ENCODE measurements around the gene SSC5D. TPM values are rescaled to one million over a fixed set of nuclear protein-coding genes. Genes with fewer than 3 reads are reported as not detected.

Gene SSC5D
- total RNA-seq, 1 donor from 2014 or later = 0.33 TPM

- H3K4me3 ChIP-seq (ENCODE audit: low read depth, low read length) = no peak overlapping the region
- DNase-seq (ENCODE audit: low read depth) = no peak
- H3K27me3 ChIP-seq (ENCODE audit: control insufficient read depth, insufficient read depth, low read length) = peaks cover 5% of the 10 kb centered on the region
- H3K36me3 ChIP-seq (ENCODE audit: control insufficient read depth, insufficient read depth, low read length) = no peaks in the 10 kb centered on the region
- no peak for TF ChIP-seq CTCF (IDR thresholded peaks at IDR 0.05; ENCODE audit: insufficient read depth, low read length, poor library complexity, severe bottlenecking)
Measured at GRCh38 chr19:55459551-55459949, 28.7 kb upstream of the SSC5D start.

- TF ChIP-seq CTCF (IDR thresholded peaks at IDR 0.05; ENCODE audit: insufficient read depth, low read length, poor library complexity, severe bottlenecking) = no peak
- DNase-seq (ENCODE audit: low read depth) = no peak
- peaks cover 5% of the 10 kb centered on the region for H3K27me3 ChIP-seq (ENCODE audit: control insufficient read depth, insufficient read depth, low read length)
- H3K4me3 ChIP-seq (ENCODE audit: low read depth, low read length) = no peak overlapping the region
- H3K36me3 ChIP-seq (ENCODE audit: control insufficient read depth, insufficient read depth, low read length) = no peaks in the 10 kb centered on the region
Measured at GRCh38 chr19:55459950-55460657, 28.1 kb upstream of the SSC5D start.

GRCh38 chr19:55460670-55461258 lies 27.5 kb upstream of the SSC5D start:
- Histone ChIP-seq H3K36me3 (ENCODE audit: control insufficient read depth, insufficient read depth, low read length) (no peaks in the 10 kb centered on the region), H3K27me3 (ENCODE audit: control insufficient read depth, insufficient read depth, low read length) (peaks cover 8% of the 10 kb centered on the region), H3K4me3 (ENCODE audit: low read depth, low read length) (peak overlapping the region; percentile 80)
- no peak for TF ChIP-seq CTCF (IDR thresholded peaks at IDR 0.05; ENCODE audit: insufficient read depth, low read length, poor library complexity, severe bottlenecking)
- DNase-seq (ENCODE audit: low read depth) = no peak

- no peak for TF ChIP-seq CTCF (IDR thresholded peaks at IDR 0.05; ENCODE audit: insufficient read depth, low read length, poor library complexity, severe bottlenecking)
- peak; percentile 95 for DNase-seq (ENCODE audit: low read depth)
- Histone ChIP-seq H3K4me3 (ENCODE audit: low read depth, low read length) (peak within 1 kb of the TSS; percentile 80), H3K36me3 (ENCODE audit: control insufficient read depth, insufficient read depth, low read length) (no peaks in the 10 kb centered on the region), H3K27me3 (ENCODE audit: control insufficient read depth, insufficient read depth, low read length) (peaks cover 8% of the 10 kb centered on the region)
Measured at GRCh38 chr19:55461259-55461973, 26.8 kb upstream of the SSC5D start, which contains the start of gene ISOC2. Gene ISOC2, minus strand, starts transcription at chr19:55461642. Its CDS starts 5,156 bp downstream, at chr19:55456486.

- no peak for DNase-seq (ENCODE audit: low read depth)
- no peaks in the 10 kb centered on the region for H3K36me3 ChIP-seq (ENCODE audit: control insufficient read depth, insufficient read depth, low read length)
- no peak for TF ChIP-seq CTCF (IDR thresholded peaks at IDR 0.05; ENCODE audit: insufficient read depth, low read length, poor library complexity, severe bottlenecking)
- H3K27me3 ChIP-seq (ENCODE audit: control insufficient read depth, insufficient read depth, low read length) = peaks cover 8% of the 10 kb centered on the region
- H3K4me3 ChIP-seq (ENCODE audit: low read depth, low read length) = peak overlapping the region; percentile 64
Measured at GRCh38 chr19:55461974-55462626, 26.1 kb upstream of the SSC5D start.

All from kidney epithelial cell (primary cell).